Right renal pelvis (tissue), 4 donors: ENCODE data around the gene KIAA0930. TPM values are rescaled to one million over a fixed set of nuclear protein-coding genes. Genes with fewer than 3 reads are reported as not detected.

Experiments
- DNase-seq, 4 donors: peaks; one replicate each; pipeline ENCODE4 v3.0.0-alpha.2; 2013; ENCODE audit warnings: low read depth in 4 of 4, low spot score in 3 of 4, missing footprints in 1 of 4
- polyA plus RNA-seq, 4 donors: library from polyadenylated mRNA; unstranded; fragments of 120-200 nt; gene quantifications; one replicate each; pipeline ENCODE4 v1.2.1, GENCODE V29; 2013; ENCODE audit not compliant: insufficient read length in 4 of 4

Gene KIAA0930
- polyA plus RNA-seq, 4 donors = 18.3 to 24.9 (median 21.3) TPM

DNA sequence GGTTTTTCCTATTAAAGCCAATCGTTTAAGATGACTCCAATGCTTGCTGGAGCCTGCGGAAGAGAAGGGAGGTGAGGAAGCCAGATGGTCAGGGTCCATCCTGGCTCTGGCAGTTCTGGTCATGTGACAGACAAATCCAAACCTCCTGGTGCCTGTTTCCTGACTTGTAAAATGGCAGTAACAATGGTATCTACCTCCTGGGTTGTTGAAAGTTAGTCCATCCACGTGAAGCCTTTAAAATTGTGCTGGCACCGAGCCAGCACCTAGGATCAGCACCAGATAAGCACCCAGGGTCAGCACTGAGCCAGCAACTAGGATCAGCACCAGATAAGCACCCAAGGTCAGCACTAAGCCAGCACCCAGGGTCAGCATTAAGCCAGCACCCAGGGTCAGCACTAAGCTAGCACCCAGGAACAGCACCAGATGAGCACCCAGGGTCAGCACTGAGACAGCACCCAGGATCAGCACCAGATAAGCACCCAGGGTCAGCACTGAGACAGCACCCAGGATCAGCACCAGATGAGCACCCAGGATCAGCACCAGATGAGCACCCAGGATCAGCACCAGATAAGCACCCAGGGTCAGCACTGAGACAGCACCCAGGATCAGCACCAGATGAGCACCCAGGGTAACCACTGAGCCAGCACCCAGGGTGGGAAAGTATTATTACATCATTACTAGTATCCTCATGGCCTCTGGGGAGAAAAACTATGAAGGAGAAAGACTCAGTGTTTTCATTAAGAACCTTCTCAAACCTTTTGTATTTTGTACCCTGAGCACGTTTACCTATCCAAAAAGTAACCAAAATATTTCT, 17.2 kb downstream of the KIAA0930 start:
- DNase-seq = no peak

DNA sequence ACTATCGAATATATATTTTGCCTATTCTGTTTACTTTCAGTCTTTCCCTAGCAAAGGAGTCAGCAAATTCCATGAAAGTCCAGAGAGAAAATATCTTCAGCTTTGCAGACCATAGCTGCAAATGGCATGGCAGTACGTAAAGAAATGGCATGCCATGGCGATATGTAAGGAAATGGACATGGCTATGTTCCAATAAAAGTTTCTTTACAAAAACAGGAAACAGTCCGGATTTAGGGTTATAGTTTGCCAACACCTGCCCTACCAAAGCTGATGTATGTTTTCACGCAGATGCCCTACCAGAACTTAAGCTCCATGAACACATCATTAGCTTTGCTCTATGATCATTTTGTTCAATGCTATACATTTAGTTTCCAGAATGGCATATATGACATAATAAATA, 19.5 kb downstream of the KIAA0930 start:
- no peak for DNase-seq

DNA sequence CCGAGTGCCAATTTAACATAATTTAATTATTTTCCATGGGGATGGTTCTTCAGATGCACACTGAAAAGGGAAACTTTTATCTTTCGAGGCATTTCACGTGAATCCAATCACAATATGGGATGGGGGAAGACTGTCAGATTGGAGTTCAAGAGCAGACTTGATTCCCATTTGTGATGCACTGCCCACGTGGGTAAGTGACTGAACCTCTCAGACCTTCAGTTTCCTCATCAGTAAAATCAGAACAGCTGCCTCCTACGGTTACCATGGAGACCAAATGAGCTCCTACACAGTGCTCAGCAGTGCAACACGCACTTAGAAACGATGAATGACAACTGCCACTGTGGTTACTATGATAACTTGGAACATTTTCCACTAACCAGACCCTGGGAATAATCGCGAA, 21.7 kb downstream of the KIAA0930 start:
- DNase-seq = no peak

DNA sequence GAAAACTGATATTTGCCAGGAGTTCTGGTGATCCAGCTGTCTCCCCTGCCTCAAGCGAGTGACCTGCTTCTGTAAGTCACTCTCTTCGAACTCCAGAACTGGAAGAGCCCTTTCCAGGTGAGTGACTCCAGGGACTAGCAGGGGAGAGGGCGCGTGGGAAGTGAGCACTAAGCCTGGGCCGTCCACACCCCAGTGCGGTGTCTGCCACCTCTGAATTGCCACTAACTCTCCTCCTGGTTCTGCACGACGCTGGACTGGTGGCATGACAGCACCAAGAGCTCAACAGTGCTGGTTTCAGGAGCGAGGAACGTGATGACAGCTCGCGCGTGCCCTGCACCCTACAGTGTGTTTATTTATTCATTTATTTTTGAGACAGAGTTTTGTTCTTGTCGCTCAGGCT, 22.9 kb downstream of the KIAA0930 start:
- no peak for DNase-seq

DNA sequence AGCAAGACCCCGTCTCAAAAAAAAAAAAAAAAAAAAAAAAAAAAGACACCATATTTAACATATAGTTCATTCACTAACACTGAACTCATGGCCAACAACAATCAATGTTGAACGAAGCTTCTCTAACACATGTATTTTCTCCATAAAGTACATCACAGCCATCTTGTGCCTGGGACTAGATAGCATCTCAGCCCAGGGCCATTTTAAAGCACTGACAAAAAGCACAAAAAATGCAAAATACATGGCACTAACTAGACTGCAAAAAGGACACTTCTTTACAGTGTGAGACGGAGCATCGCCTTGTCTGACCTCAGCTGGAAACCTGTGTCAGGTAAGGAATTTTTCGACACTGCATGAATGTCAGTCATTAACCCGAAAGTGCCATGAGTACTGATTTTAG, 23.3 kb downstream of the KIAA0930 start:
- no peak for DNase-seq

DNA sequence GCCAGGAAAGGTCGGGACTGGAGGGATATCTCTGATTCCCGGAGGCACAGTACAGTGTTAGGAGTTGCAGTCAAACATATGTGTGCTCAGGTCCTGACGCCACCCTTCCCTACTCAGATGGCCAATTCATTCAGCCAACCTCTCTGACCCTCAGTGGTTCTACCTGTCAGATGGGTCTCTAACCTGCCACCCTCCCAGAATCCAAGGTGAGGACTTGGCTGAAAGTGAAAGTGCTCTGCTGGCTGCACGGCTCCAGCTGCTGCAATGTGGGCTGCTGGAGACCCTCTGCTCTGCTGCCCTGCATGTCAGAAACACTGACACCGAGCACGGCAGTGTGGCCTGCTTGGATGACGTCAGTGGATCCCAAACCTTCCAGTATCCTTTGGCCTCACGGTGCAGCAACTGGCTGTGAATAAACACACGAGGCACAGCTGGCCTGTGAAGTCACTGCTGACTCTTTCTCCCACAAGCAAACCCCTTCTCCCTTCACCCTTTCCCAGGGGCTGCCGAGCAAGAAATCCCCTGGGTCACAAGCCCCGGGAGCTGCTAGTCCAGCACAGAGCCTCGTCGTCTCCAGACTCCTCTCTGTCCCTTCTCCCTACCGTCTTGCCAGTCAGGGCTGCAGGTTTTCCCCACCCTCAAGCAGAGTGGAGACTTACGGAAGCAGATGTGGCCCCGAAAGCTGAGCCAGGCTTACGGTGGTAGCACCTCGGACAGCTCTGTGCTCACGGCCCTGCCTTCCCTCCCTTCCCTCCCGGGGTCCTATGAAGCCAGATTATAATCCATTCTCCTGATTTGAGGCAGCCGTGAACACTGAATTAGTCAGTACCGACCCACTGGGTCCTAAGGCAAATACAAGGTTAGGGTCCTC, 24.3 kb downstream of the KIAA0930 start:
- no peak for DNase-seq

DNA sequence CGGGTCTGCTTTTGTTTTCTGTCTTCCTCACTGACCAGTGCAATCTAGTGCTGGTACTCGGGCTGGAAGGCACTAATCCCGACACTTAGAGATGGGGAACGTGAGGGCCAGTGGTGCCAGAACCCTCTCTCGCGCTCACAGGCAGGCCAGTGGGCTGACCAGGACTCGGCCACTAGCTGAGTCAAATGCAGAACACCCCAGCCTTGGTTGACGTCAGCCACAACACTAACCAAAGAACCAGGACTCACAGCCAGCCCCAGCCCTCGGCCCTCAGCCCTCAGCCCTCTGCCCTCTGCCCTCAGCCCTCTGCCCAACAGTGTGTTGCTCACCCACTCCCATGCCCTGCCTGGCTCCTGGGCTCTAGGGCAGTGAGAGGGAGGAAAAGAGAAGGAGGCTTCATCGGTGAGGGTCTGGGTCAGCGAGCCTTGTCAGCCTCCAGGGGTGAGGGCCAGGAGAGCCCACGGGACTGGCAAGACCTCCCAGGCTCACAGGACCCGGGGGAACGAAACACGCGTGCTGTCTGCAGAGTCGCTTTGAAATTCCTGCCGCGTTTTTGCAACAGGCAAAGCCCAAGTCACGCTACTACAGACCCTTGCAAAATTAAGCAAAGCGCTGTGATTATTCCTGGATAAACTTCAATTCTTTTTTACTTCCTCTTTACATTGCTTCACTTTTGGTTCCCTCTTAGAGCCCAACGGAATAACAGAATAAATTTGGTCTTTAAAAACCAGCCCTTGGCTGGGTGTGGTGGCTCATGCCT, 27.5 kb downstream of the KIAA0930 start:
- no peak for DNase-seq

DNA sequence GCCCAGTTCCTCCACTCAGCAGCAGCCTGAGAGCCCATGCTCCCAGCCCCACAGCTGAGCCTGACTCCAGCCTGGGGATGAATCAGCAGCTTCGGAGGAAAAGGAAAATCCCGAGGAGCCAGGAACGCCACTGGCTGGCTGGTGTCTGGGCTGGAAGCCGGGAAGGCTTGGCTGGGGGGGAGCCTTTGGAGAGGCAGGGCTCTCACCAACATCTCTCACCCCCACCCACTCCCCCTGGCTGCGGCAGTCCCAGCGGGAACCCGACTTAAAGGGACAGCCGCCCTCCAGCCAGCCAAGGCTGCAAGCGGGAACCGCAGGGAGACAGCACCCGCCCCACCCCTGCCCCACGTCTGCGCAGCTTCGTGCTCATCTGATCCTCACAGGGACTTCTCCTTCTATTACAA, 28.4 kb downstream of the KIAA0930 start:
- no peak for DNase-seq

DNA sequence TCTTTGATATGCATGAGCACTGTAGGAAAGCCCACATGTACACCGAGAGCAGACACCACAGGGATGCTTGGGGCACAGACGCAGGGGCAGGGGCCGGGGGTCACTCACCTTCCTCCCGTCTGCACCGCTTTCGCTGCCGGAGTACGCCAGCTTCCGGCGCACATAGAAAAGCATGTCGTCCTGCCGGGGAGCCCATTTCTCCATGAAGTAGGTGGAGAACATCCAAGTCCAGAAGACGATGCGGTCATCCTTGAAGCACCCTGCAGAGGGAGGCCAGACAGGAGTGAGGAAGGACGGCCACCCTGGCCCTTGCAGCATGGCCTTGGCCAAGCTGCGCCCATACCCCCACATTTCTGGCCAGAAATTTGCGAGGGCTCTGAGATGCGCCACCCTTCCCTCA, 28.8 kb downstream of the KIAA0930 start:
- no peak for DNase-seq

DNA sequence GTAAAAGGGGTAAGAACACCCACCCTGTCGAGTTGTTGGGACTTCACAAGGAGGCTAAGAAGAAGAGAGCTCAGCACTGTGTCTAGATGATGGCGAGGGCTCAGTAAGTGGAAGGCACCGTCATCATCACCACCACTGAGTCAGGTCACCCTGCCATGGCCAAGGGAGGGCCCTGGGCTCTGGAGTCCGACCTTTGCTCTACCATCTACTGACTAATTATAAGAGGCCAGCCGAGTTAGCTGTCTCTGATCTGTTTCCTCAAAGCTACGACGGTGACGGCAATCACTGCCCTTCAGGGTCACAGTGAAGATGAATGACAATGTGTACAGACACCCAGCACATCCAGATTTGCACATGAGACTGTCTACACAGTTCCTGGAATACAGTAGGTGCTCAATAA, 29.3 kb downstream of the KIAA0930 start:
- no peak for DNase-seq

DNA sequence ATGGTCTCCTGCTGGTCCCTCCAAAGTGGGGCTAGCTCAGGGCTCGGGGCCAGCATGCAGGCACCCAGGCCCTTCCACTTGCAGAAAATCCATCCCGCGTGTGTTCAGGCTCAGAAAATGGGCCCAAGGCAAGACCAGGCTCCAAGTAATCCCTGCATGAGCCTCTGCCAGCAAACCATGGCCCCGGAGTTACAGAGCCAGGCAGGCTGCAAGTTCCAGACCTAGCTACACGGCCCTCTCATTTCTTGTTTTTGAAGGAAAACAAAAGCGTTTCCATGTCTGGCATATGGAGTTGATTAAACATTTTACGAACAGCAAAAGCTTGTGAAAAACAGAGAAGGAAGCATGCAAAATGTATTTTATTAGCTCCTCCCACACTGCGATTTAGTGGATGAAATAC, 29.7 kb downstream of the KIAA0930 start:
- DNase-seq = no peak

DNA sequence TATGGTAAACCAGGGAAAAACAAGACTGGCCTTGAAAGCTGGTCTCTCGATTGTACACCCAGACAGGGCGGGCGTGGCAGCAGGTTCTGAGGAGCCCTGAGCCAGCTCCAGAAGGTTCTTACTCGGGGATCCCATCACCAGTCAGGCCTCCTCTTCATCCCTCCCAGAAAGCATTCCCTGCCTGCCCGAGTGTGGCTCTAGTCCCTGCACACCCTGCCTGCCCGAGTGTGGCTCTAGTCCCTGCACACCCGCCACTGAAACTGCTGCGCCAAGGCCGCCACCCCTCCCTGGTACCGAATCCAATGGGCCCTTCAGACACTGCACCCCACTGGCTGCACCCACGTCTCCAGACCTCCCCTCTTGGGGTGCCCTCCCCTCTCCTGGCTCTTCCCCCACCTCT, 30.1 kb downstream of the KIAA0930 start:
- DNase-seq = no peak

DNA sequence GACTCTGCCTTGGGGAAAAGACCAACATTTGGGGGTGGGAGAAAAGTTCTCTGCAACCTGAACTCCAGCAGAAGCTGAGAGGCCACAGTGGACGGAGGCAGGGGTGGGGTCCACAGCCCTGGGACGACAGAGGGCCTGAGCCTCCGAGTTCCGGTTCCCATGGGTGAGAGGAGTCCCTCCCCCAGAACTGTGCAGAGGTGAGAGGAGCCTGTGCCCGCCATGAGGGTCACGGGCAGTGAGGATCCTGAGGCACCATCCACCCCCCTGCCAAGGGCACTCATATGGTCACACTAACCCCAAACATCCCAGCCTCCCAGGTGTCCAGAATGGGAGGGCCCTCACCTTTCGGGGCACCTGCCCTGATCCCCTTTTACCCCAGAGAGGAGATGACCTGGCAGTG, 30.5 kb downstream of the KIAA0930 start:
- DNase-seq = no peak

DNA sequence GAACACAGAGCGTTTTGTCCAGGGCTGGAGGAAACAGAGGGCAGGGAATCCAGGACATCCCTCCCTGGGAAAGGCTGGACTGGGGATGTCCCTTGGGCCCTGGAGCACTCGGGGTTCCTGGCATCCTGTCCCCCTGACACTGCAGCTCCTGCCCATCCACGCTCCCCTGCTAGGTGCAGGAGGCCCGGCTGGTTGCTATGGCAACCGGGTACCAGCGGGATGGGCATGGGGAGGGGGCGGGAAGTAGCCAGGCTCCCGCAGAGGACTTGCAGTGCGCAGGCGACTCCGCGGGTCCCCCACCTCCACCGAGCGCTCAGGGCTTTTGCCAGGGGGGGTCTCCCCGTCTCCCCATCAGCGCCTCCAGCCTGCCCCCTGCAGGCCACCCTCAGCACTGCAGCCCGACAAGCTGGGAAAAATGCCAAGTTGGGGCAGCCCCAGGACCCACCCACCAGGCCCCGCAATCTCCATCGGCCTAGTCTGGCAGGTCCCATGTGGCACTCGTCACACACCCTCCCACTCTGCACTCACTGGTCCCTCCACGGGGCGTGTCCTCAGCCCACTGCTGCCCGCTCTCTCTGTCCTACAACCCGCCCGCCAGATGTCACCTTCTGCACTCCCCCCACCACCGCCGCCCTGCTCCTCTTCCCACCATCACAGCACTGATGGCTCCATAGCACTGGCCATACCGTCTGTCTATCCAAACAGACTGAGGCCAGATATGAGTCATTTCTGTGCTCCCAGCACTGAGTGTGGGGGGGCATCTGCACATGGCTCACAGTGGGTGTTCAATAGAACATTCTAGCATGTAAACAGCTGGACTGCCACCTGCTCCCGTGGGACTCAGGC, 31.5 kb downstream of the KIAA0930 start:
- DNase-seq = no peak

DNA sequence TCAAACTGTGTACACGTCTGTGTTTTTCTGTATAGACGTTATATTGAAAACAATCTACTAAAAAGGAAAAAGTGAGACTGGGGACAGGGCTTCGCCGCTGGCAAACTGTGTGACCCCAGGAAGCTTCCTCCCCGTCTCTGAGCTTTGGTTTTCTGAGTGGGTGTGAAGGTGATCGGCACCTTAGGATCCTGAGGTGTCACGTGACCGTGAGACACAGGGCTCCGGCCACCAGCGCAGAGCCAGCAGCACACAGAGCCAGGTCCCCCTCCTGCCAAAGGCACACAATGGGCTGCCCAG, 32.0 kb downstream of the KIAA0930 start:
- DNase-seq = no peak

DNA sequence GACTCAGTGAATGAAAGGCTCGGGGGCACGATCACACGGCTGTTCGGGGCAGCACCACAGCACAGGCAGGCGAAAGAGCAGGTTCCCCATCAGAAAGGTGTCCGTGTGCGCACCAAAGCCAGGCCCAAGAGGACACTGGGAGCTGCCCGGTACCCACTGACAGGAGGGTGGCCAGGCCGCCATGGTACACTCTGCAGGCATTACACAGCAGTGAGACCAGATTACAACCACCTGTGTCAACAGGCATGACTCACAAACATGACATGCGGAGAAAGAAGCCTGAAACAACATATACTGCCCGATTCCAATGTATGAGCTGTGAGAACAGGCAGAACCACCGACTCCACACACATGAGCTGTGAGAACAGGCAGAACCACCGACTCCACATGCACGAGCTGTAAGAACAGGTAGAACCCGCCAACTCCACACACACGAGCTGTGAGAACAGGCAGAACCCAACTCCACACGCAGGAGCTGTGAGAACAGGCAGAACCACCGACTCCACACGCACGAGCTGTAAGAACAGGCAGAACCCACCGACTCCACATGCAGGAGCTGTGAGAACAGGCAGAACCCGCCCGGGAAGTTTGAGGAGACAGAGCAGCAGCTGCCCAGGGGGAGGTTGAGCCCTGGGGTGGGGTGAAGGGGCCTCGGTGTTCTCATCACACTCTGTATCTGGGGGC, 32.6 kb downstream of the KIAA0930 start:
- DNase-seq = no peak

DNA sequence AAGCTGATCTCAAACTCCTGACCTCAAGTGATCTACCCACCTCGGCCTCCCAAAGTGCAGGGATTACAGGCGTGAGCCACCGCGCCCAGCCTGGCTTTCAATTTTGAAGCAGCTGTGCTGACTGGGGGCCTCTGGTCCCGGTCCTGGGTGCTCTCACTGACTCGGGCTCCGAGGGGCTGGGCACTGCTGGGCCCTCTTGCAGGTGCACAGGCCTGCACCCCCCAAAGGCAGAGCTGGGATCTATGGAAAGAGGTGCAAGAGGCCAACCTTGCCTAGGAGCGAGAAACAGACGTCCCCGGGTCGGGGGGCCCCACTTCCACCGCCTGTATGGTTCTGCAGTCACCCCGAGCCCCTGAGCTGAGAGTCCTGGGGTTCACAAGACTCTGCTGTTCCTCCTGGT, 33.2 kb downstream of the KIAA0930 start:
- no peak for DNase-seq

DNA sequence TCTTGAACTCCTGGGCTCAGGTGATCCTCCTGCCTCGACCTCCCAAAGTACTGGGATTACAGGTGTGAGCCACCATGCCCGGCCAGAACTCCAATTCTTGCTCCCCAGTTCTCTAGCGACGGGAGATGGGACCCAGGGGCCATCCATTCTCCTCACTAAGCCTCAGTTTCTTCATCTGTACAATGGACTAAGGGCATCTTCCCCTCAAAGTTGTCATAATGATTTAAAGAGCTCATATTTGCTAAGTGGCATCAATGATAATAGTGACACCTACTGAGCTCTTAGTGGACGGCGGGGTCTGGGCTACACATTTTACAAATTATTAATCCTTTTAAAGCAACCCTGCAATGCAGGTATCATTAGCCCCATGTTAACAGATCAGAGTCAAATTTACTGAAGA, 34.5 kb downstream of the KIAA0930 start:
- no peak for DNase-seq

DNA sequence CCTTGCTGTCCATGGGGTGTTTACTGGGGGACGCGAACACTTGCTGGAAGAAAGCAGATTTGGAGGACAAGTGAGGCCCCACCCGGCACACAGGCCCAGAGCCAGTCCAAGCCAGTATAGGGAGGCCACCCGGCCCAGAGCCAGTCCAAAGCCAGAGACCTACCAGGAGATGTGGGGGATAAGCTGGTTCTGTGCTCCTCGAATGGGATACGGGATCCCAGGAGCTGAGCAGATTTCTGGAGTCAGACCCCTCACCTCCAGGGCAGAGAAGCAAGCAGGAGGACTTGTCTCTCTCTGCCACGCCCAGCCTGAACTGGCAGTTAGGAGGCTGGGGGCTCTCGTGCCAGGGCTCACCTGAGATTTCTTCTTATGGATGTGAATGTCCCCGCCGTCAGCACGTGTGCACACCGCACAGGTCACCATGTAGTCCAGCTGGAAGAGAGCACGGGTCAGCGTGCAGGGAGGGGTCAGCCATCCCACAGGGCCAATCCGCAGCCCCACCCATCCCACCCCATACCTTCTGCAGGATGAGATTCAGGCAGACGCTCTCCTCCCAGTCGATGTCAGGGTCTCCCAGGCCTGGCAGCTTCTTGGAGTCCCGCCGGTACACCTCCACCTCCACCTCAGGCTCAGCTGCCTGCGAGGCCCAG, 35.3 kb downstream of the KIAA0930 start:
- DNase-seq = no peak
